Cardiac muscle cell (in vitro differentiated cells and primary cell): Measurements from ENCODE around the gene GAS2. TPM values are rescaled to one million over a fixed set of nuclear protein-coding genes. Genes with fewer than 3 reads are reported as not detected.

Experiments
- DNase-seq, 2 donors: peaks; one replicate each; pipeline versions ENCODE4 v3.0.0 to v3.0.0-alpha.2; 2010 to 2017; ENCODE audit warnings: low read depth in 1 of 2, low spot score in 1 of 2
- H3K27ac ChIP-seq: fragments of 200-600 bp; sonication (generic); 2 replicates; pipeline ENCODE4 v1.5.1; 2016
- H3K27me3 ChIP-seq: fragments of 200-600 bp; sonication (generic); 2 replicates; pipeline ENCODE4 v1.6.0; 2016; ENCODE audit warnings: control low read depth
- H3K36me3 ChIP-seq: fragments of 200-600 bp; sonication (generic); 2 replicates; pipeline ENCODE4 v1.5.1; 2016; ENCODE audit warnings: control low read depth
- H3K4me1 ChIP-seq: fragments of 200-600 bp; sonication (generic); 2 replicates; pipeline ENCODE4 v1.8.1; 2017; ENCODE audit warnings: low read depth, mild to moderate bottlenecking, mixed run types
- H3K4me3 ChIP-seq: fragments of 200-600 bp; sonication (generic); 2 replicates; pipeline ENCODE4 v1.5.1; 2016; ENCODE audit warnings: mild to moderate bottlenecking
- H3K9me3 ChIP-seq: fragments of 200-600 bp; sonication (generic); 2 replicates; pipeline ENCODE4 v1.5.1; 2017; ENCODE audit warnings: low read depth, mild to moderate bottlenecking, control low read depth
- CTCF ChIP-seq: IDR thresholded peaks from 2 replicates; pipeline ENCODE4 v1.5.1; 2012; ENCODE audit warnings: low read depth, mild to moderate bottlenecking, low read length
- polyA plus RNA-seq: library from polyadenylated mRNA; unstranded; fragments of >200 nt; fragmentation: Nextera tagmentation; extraction: Ambion mirVana; gene quantifications from 2 replicates; pipeline ENCODE4 v1.2.1, GENCODE V29; 2016
- total RNA-seq: library from RNA; depleted of rRNA; stranded (reverse); fragments of >200 nt; gene quantifications from 2 replicates; pipeline ENCODE4 v1.2.3, GENCODE V29; 2016

The GAS2 gene
- total and polyA plus RNA-seq, 2 experiments from 2014 or later: 6.2 to 9.6 TPM

- Histone ChIP-seq H3K27me3 (peaks cover 4% of the 10 kb centered on the region), H3K4me3 (no peak overlapping the region), H3K9me3 (no peaks in the 10 kb centered on the region), H3K4me1 (peaks cover 14% of the 10 kb centered on the region), H3K36me3 (no peaks in the 10 kb centered on the region), H3K27ac (no peak overlapping the region)
- DNase-seq: peak; percentile 2 to 7
- TF ChIP-seq CTCF: no peak
Measured at GRCh38 chr11:22703591-22703990, 37.2 kb downstream of the GAS2 start.

- H3K36me3 ChIP-seq: no peaks in the 10 kb centered on the region
- DNase-seq: no peak
- TF ChIP-seq CTCF: no peak
- H3K27ac ChIP-seq: no peak overlapping the region
- H3K9me3 ChIP-seq: no peaks in the 10 kb centered on the region
- H3K27me3 ChIP-seq: no peaks in the 10 kb centered on the region
- peaks cover 14% of the 10 kb centered on the region for H3K4me1 ChIP-seq
- no peak overlapping the region for H3K4me3 ChIP-seq
Measured at GRCh38 chr11:22707119-22707899, 40.9 kb downstream of the GAS2 start.

GRCh38 chr11:22711071-22711770 is 44.8 kb downstream of the GAS2 start:
- Histone ChIP-seq H3K4me1 (no peaks in the 10 kb centered on the region), H3K4me3 (no peak overlapping the region), H3K9me3 (no peaks in the 10 kb centered on the region), H3K27me3 (no peaks in the 10 kb centered on the region), H3K36me3 (no peaks in the 10 kb centered on the region), H3K27ac (no peak overlapping the region)
- no peak for DNase-seq
- TF ChIP-seq CTCF: no peak

DNA sequence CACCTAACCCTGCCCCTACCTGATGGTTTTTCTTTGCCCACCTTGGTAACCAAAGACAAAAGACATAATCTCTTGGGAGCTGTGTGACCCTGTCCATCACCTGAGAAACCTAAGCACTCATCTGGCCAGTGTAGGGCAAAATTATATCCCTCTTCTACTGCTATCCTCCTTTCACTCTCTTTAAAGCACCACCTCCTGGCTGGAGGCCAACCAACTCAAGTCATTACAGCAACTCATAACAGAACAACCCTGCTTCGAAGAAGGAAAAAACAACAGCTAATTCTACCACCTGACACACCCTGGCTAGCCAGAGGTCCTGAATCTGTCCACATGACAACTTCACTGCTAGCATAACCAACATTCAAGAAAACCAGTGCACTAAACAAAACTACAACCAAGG is 45.5 kb downstream of the GAS2 start:
- H3K27me3 ChIP-seq: no peaks in the 10 kb centered on the region
- no peak for TF ChIP-seq CTCF
- no peaks in the 10 kb centered on the region for H3K36me3 ChIP-seq
- H3K27ac ChIP-seq: no peak overlapping the region
- no peaks in the 10 kb centered on the region for H3K9me3 ChIP-seq
- DNase-seq: no peak
- H3K4me3 ChIP-seq: no peak overlapping the region
- H3K4me1 ChIP-seq: no peaks in the 10 kb centered on the region

GRCh38 chr11:22713336-22713735 is 46.9 kb downstream of the GAS2 start:
- Histone ChIP-seq H3K4me3 (no peak overlapping the region), H3K9me3 (no peaks in the 10 kb centered on the region), H3K27me3 (no peaks in the 10 kb centered on the region), H3K4me1 (no peaks in the 10 kb centered on the region), H3K36me3 (no peaks in the 10 kb centered on the region), H3K27ac (no peak overlapping the region)
- TF ChIP-seq CTCF: no peak
- no peak for DNase-seq
